IMR-90 (cell line): ENCODE measurements around the gene INTS15. TPM values are rescaled to one million over a fixed set of nuclear protein-coding genes. Genes with fewer than 3 reads are reported as not detected.

ENCODE experiments used
- ATAC-seq: fragments of 200-7000 bp; cut with Tn5 transposase; 2 replicates; pipeline ENCODE4 v1.9.1; 2020; ENCODE audit warnings: low read depth, mild to moderate bottlenecking, moderate library complexity
- BruUV-seq: library from RNA; stranded (reverse); fragments of 400-500 nt; replicated peaks from 2 replicates; lab custom pipeline; 2021; lab: Mats Ljungman, UMichigan
- CTCF ChIA-PET: fragments of 300-600 bp; formaldehyde crosslinking; extraction: SDS; loops from one replicate; lab custom pipeline; 2021; ENCODE audit warnings: antibody characterized with exemption; lab: Yijun Ruan, JAX
- POLR2A ChIA-PET: fragments of 300-600 bp; sonication (Branson Sonifier 250); formaldehyde crosslinking; loops from one replicate; lab custom pipeline; 2022; ENCODE audit warnings: antibody characterized with exemption; ENCODE audit not compliant: unreplicated experiment; lab: Charles Lee
- DNase-seq: peaks from one replicate; pipeline ENCODE4 v3.0.0; 2013
- H2AFZ ChIP-seq: replicated peaks from 2 replicates; pipeline ENCODE3; 2013; ENCODE audit warnings: low read length, mild to moderate bottlenecking; ENCODE audit not compliant: poor library complexity
- H2AK5ac ChIP-seq: 2 replicates; pipeline ENCODE4 v1.6.1; 2013; ENCODE audit warnings: low read depth, low read length, inconsistent platforms
- H2AK9ac ChIP-seq: replicated peaks from 2 replicates; pipeline ENCODE3; 2013; ENCODE audit warnings: mild to moderate bottlenecking, low read depth, low read length, moderate library complexity; ENCODE audit not compliant: poor library complexity
- H2BK120ac ChIP-seq: 2 replicates; pipeline ENCODE4 v1.6.1; 2013; ENCODE audit warnings: low read depth, low read length, inconsistent platforms
- H2BK15ac ChIP-seq: 3 replicates; pipeline ENCODE4 v1.6.1; 2013; ENCODE audit warnings: low read depth, low read length, inconsistent platforms
- H2BK20ac ChIP-seq: 2 replicates; pipeline ENCODE4 v1.6.1; 2013; ENCODE audit warnings: low read depth, mild to moderate bottlenecking, inconsistent platforms, low read length, moderate library complexity
- H2BK5ac ChIP-seq: 2 replicates; pipeline ENCODE4 v1.6.1; 2013; ENCODE audit warnings: mild to moderate bottlenecking, low read depth, low read length, inconsistent platforms; ENCODE audit not compliant: poor library complexity, severe bottlenecking
- H3K14ac ChIP-seq: replicated peaks from 2 replicates; pipeline ENCODE4 v1.6.1; 2013; ENCODE audit warnings: low read depth, low read length, inconsistent platforms
- H3K18ac ChIP-seq: 2 replicates; pipeline ENCODE4 v1.6.1; 2013; ENCODE audit warnings: low read depth, low read length, control low read depth
- H3K23ac ChIP-seq: 2 replicates; pipeline ENCODE4 v1.6.1; 2013; ENCODE audit warnings: low read depth, low read length, inconsistent platforms
- H3K27ac ChIP-seq: 2 replicates; pipeline ENCODE4 v1.5.1; 2013; ENCODE audit warnings: mild to moderate bottlenecking, control low read depth, low read length; ENCODE audit not compliant: insufficient read depth
- H3K27me3 ChIP-seq: 2 replicates; pipeline ENCODE4 v1.6.1; 2013; ENCODE audit warnings: low read length; ENCODE audit not compliant: control insufficient read depth, insufficient read depth
- H3K36me3 ChIP-seq: 2 replicates; pipeline ENCODE4 v1.6.1; 2013; ENCODE audit warnings: low read length, mixed read lengths; ENCODE audit not compliant: control insufficient read depth, insufficient read depth
- H3K4ac ChIP-seq: 2 replicates; pipeline ENCODE4 v1.6.1; 2013; ENCODE audit warnings: low read depth, low read length, inconsistent platforms
- H3K4me1 ChIP-seq: 2 replicates; pipeline ENCODE4 v1.6.1; 2013; ENCODE audit warnings: low read length, mixed read lengths; ENCODE audit not compliant: control insufficient read depth, insufficient read depth
- H3K4me2 ChIP-seq: 2 replicates; pipeline ENCODE4 v1.6.1; 2013; ENCODE audit warnings: low read depth, mild to moderate bottlenecking, control low read depth, low read length, moderate library complexity
- H3K4me3 ChIP-seq: 2 replicates; pipeline ENCODE4 v1.5.1; 2013; ENCODE audit warnings: low read depth, mild to moderate bottlenecking, control low read depth, low read length, moderate library complexity; ENCODE audit not compliant: insufficient read depth
- H3K56ac ChIP-seq: 2 replicates; pipeline ENCODE4 v1.6.1; 2013; ENCODE audit warnings: low read length, inconsistent platforms; ENCODE audit not compliant: insufficient read depth; ENCODE audit errors: extremely low read depth
- H3K79me1 ChIP-seq, 2 experiments: 2 replicates each; pipeline ENCODE4 v1.6.1; 2013; ENCODE audit warnings: low read length in 2 of 2, inconsistent platforms in 1 of 2, low read depth in 1 of 2
- H3K9ac ChIP-seq: 2 replicates; pipeline ENCODE4 v1.6.1; 2013; ENCODE audit warnings: low read depth, low read length, control low read depth
- H3K9me1 ChIP-seq: 2 replicates; pipeline ENCODE4 v1.6.1; 2013; ENCODE audit warnings: low read length, inconsistent platforms; ENCODE audit not compliant: insufficient read depth
- H3K9me3 ChIP-seq: 2 replicates; pipeline ENCODE4 v1.6.1; 2013; ENCODE audit warnings: low read length; ENCODE audit not compliant: control insufficient read depth, insufficient read depth
- H4K20me1 ChIP-seq: 2 replicates; pipeline ENCODE4 v1.6.1; 2013; ENCODE audit warnings: low read length, inconsistent platforms; ENCODE audit not compliant: insufficient read depth
- H4K5ac ChIP-seq: 2 replicates; pipeline ENCODE4 v1.6.1; 2013; ENCODE audit warnings: mild to moderate bottlenecking, low read depth, low read length, control low read depth
- H4K8ac ChIP-seq, 2 experiments: 2 replicates each; pipeline ENCODE4 v1.6.1; 2013; ENCODE audit warnings: low read depth in 2 of 2, low read length in 2 of 2, control low read depth in 1 of 2, inconsistent platforms in 1 of 2
- H4K91ac ChIP-seq: 2 replicates; pipeline ENCODE4 v1.6.1; 2013; ENCODE audit warnings: low read depth, low read length, inconsistent platforms; ENCODE audit not compliant: insufficient read depth
- CTCF ChIP-seq: conservative IDR thresholded peaks from 2 replicates; pipeline ENCODE4 v1.5.1; 2012; ENCODE audit warnings: mild to moderate bottlenecking, low read depth, low read length, improper control_type of control experiment
- FOS ChIP-seq: fragments of 150-350 bp; IDR thresholded peaks from 2 replicates; pipeline ENCODE4 v1.6.1; 2016; ENCODE audit warnings: low read depth, low read length
- POLR2A ChIP-seq: IDR thresholded peaks from 2 replicates; pipeline ENCODE4 v1.6.1; 2012; ENCODE audit warnings: mild to moderate bottlenecking, low read depth, low read length
- SMC3 ChIP-seq: fragments of 150-350 bp; IDR thresholded peaks from 2 replicates; pipeline ENCODE4 v1.6.1; 2016; ENCODE audit warnings: low read depth, mild to moderate bottlenecking, antibody characterized with exemption, low read length, moderate library complexity
- USF2 ChIP-seq: fragments of 150-350 bp; IDR thresholded peaks from 2 replicates; pipeline ENCODE4 v1.6.1; 2017; ENCODE audit warnings: mild to moderate bottlenecking, antibody characterized with exemption, low read length, low read depth
- whole genome bisulfite sequencing, 2 experiments: methylation state at CpG; one replicate each; pipeline versions ENCODE4 v1.1.5 to v1.1.7; 2013; ENCODE audit warnings: missing lambda C conversion rate in 2 of 2; ENCODE audit not compliant: insufficient read length in 1 of 2; ENCODE audit errors: extremely low coverage in 2 of 2; 5-methylcytosine and 5-hydroxymethylcytosine counted together
- dilution Hi-C: fragments of 300-500 bp; cut with HindIII; formaldehyde crosslinking; loops from one replicate; pipeline ENCODE4 v1.14.3; 2018; ENCODE audit warnings: low sequenced_read_pairs; ENCODE audit not compliant: unreplicated experiment
- in situ Hi-C: fragments of 300-500 bp; cut with MboI; formaldehyde crosslinking; loops from 3 replicates; pipeline ENCODE4 v1.14.3; 2019; ENCODE audit warnings: low sequenced_read_pairs, inconsistent platforms, mixed read lengths
- intact Hi-C: fragments of 100-400 bp; cut with micrococcal nuclease; formaldehyde crosslinking; loops from 2 replicates; pipeline ENCODE4 v1.10.0; 2022
- polyA plus RNA-seq, 3 experiments: library from polyadenylated mRNA; depleted of rRNA; stranded (reverse); fragments of >200 nt; gene quantifications; 2 replicates each; pipeline ENCODE4 v1.2.3, GENCODE V29; 2012; ENCODE audit warnings: low replicate concordance in 1 of 3
- total RNA-seq: library from RNA; depleted of rRNA; stranded (reverse); fragments of >200 nt; gene quantifications from 2 replicates; pipeline ENCODE4 v1.2.3, GENCODE V29; 2012

Gene INTS15
- total and polyA plus RNA-seq, 2 of the 4 experiments (the other 2 are of a cell fraction) = 7.0 to 20.8 TPM

GRCh38 chr7:6652446-6653011 is 62.7 kb downstream of the INTS15 start:
- H4K20me1 ChIP-seq = peaks cover under 1% of the 10 kb centered on the region; the same call in 1 of the 2 replicates
- no peak overlapping the region for H2BK120ac ChIP-seq
- H2BK15ac ChIP-seq = no peak overlapping the region
- in situ Hi-C loops = no loop called here
- H3K4me3 ChIP-seq = no peak overlapping the region
- H4K5ac ChIP-seq = no peak overlapping the region
- no peak overlapping the region for H2AFZ ChIP-seq
- H3K27ac ChIP-seq = no peak overlapping the region
- H3K27me3 ChIP-seq = no peaks in the 10 kb centered on the region
- ATAC-seq (no peak), DNase-seq (no peak)
- H3K56ac ChIP-seq = no peak overlapping the region
- dilution Hi-C loops = no loop called here
- WGBS, 2 experiments = 98% methylated on average over 40 of the region's 75 CpGs; no CpG with 5 or more reads in 1 of the 2 experiments
- no peak overlapping the region for H2BK5ac ChIP-seq
- H3K4me1 ChIP-seq = no peaks in the 10 kb centered on the region
- BruUV-seq = no TSS peak
- no peak overlapping the region for H2AK9ac ChIP-seq
- H3K23ac ChIP-seq = no peak overlapping the region
- intact Hi-C loops = no loop called here
- H3K9me1 ChIP-seq = no peaks in the 10 kb centered on the region
- H3K18ac ChIP-seq = no peak overlapping the region
- TF ChIP-seq USF2 = no peak
- TF ChIP-seq POLR2A = no peak
- TF ChIP-seq FOS = no peak
- no peak for TF ChIP-seq CTCF
- TF ChIP-seq SMC3 = no peak
- ChIA-PET CTCF (no interaction called here), POLR2A (no interaction called here)
- H4K91ac ChIP-seq = no peak overlapping the region
- H2BK20ac ChIP-seq = no peak overlapping the region
- H3K4ac ChIP-seq = no peak overlapping the region
- peaks cover 81% of the 10 kb centered on the region for H3K36me3 ChIP-seq
- H2AK5ac ChIP-seq = no peak overlapping the region
- no peak overlapping the region for H3K14ac ChIP-seq
- peaks cover 40% of the 10 kb centered on the region for H3K9me3 ChIP-seq
- peaks cover 0 to 13% of the 10 kb centered on the region in 2 experiments; a peak in 1 of 4 replicates for H3K79me1 ChIP-seq
- H3K4me2 ChIP-seq = no peak overlapping the region
- no peak overlapping the region for H4K8ac ChIP-seq
- H3K9ac ChIP-seq = no peak overlapping the region
